GM10266 (cell line): Measurements from ENCODE around the gene SEC63.

Experiments used
- DNase-seq: peaks from one replicate; pipeline ENCODE4 v3.0.0; 2012; ENCODE audit errors: extremely low spot score
- CTCF ChIP-seq: IDR thresholded peaks from 2 replicates; pipeline ENCODE4 v1.5.1; 2012; ENCODE audit warnings: mild to moderate bottlenecking, low read depth; ENCODE audit not compliant: control insufficient read depth, insufficient read depth; ENCODE audit errors: missing control alignments

The SEC63 gene

GRCh38 chr6:107827541-107827940, 130.5 kb downstream of the SEC63 start:
- TF ChIP-seq CTCF: no peak
- no peak for DNase-seq

GRCh38 chr6:107823047-107823557, 134.9 kb downstream of the SEC63 start:
- DNase-seq: no peak
- no peak for TF ChIP-seq CTCF

GRCh38 chr6:107822176-107823046, 135.6 kb downstream of the SEC63 start:
- TF ChIP-seq CTCF: no peak

GRCh38 chr6:107821591-107821990, 136.4 kb downstream of the SEC63 start:
- TF ChIP-seq CTCF: no peak
- no peak for DNase-seq

More at GRCh38 chr6:107822176-107823046, 135.6 kb downstream of the SEC63 start:
- DNase-seq: peak; percentile 47

- no peak for TF ChIP-seq CTCF
- no peak for DNase-seq
These were observed 137.4 kb downstream of the SEC63 start for GRCh38 chr6:107820338-107821261.

DNA sequence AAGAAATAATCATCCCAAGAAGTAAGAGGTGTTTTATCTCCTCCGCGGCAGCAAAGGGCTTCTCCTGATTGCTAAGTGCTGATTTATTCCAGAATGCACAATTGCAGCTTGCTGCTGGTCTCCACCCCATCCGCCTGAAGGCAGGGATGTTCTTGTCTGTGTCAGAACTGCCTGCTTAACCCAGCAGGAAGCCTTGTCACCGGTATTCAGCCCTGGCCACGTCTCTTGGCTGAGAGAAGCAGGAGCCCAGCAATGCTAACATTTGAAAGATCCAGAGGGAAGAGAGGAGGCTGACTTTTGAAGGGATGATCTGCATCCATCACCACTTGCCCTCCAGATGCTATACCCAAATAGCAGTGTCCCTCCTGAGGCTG, 138.1 kb downstream of the SEC63 start:
- no peak for DNase-seq
- TF ChIP-seq CTCF: no peak
